ENCODE data around the gene RARS2. TPM values are rescaled to one million over a fixed set of nuclear protein-coding genes. Genes with fewer than 3 reads are reported as not detected.

RARS2 gene
- total RNA-seq, 6 donors from 2014 or later = 21.9 to 32.5 (median 23.7) TPM

DNA sequence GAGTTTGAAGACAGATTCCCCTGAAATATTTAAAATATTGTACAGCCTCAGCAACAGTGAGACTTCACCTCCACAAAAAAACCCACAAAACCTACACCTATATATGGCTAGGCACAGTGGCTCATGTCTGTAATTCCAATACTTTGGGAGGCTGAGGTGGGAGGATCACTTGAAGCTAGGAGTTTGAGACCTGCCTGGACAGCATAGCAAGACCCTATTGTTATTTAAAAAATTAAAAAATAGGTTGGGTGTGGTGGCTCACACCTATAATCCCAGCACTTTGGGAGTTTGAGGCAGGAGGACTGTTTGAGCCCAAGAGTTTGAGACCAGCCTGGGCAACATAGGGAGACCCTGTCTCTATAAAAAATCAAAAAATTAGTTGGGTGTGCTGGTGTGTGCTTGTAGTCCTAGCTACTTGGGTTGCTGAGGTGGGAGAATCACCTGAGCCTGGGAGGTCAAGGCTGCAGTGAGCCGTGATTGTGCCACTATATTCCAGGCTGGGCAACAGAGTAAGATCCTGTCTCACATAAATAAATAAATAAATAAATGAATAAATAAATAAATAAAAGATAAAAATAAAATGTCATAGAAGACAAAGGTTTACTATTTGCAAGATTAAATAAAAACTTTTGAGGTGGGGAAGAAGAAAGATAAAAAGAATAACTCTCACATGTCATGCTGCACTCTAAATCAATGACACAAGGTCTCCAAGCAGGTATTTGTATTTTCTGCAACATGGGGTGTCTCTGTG lies 51.1 kb downstream of the RARS2 start:
- 100% methylated on average over 1 of the region's 1 CpG for whole genome bisulfite sequencing, 2 donors
- Histone ChIP-seq H3K9me3 (no peaks in the 10 kb centered on the region), H3K4me3 (no peak overlapping the region), H3K4me1 (peaks cover 0 to 9% (median 0%) of the 10 kb centered on the region in 4 donors), H3K36me3 (peaks cover 0 to 39% (median 5%) of the 10 kb centered on the region in 4 donors), H3K27ac (no peak overlapping the region), H3K27me3 (no peaks in the 10 kb centered on the region)
- DNase-seq = no peak
- no peak for ATAC-seq (ENCODE audit: low FRiP score in 2 of 2)
- TF ChIP-seq, protein P1, sequence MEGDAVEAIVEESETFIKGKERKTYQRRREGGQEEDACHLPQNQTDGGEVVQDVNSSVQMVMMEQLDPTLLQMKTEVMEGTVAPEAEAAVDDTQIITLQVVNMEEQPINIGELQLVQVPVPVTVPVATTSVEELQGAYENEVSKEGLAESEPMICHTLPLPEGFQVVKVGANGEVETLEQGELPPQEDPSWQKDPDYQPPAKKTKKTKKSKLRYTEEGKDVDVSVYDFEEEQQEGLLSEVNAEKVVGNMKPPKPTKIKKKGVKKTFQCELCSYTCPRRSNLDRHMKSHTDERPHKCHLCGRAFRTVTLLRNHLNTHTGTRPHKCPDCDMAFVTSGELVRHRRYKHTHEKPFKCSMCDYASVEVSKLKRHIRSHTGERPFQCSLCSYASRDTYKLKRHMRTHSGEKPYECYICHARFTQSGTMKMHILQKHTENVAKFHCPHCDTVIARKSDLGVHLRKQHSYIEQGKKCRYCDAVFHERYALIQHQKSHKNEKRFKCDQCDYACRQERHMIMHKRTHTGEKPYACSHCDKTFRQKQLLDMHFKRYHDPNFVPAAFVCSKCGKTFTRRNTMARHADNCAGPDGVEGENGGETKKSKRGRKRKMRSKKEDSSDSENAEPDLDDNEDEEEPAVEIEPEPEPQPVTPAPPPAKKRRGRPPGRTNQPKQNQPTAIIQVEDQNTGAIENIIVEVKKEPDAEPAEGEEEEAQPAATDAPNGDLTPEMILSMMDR (IDR thresholded peaks at IDR 0.05) = no peak
- TF ChIP-seq EP300 (IDR thresholded peaks at IDR 0.05) (no peak), POLR2AphosphoS5 (IDR thresholded peaks at IDR 0.05) (no peak), POLR2A (IDR thresholded peaks at IDR 0.05) (no peak)

GRCh38 chr6:87534377-87535047 lies 55.3 kb downstream of the RARS2 start:
- TF ChIP-seq, protein P1 (IDR thresholded peaks at IDR 0.05) = no peak
- ATAC-seq (ENCODE audit: low FRiP score in 2 of 2) = no peak

DNA sequence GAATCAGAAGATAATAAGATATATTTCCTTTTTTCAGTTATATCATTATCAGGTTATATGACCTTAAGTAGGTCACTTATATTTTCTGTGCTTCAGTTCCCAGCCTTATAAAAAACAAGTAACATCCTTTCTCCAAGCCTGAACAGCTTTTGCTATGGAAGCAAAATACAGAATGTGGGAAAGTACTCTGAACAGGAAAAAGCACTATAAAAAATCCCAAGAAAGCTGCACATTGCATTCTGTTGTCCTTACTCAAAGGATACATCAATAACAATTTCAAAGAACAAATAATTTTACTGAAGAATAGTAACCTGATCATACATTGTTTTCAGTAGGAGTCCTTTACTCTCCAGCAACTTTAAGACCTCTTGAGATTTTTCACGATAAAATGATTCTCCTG lies 60.6 kb downstream of the RARS2 start:
- 98 to 100% methylated on average over 1 of the region's 1 CpG for WGBS, 2 donors
- Histone ChIP-seq H3K4me1 (no peaks in the 10 kb centered on the region), H3K27me3 (no peaks in the 10 kb centered on the region), H3K9me3 (no peaks in the 10 kb centered on the region), H3K36me3 (peaks cover 0 to 49% (median 12%) of the 10 kb centered on the region in 4 donors), H3K4me3 (no peak overlapping the region), H3K27ac (no peak overlapping the region)
- ATAC-seq (ENCODE audit: low FRiP score in 2 of 2) (no peak), DNase-seq (no peak)
- TF ChIP-seq POLR2AphosphoS5 (IDR thresholded peaks at IDR 0.05) (no peak), POLR2A (IDR thresholded peaks at IDR 0.05) (no peak), EP300 (IDR thresholded peaks at IDR 0.05) (no peak)
- TF ChIP-seq, protein P1 (IDR thresholded peaks at IDR 0.05) = no peak

More at GRCh38 chr6:87534377-87535047, 55.3 kb downstream of the RARS2 start:
- DNase-seq = no peak
- Histone ChIP-seq H3K27me3 (no peaks in the 10 kb centered on the region), H3K4me1 (no peaks in the 10 kb centered on the region), H3K4me3 (no peak overlapping the region), H3K36me3 (peaks cover 0 to 35% (median 7%) of the 10 kb centered on the region in 4 donors), H3K9me3 (no peaks in the 10 kb centered on the region), H3K27ac (no peak overlapping the region)
- 84 to 88% methylated on average over 2 of the region's 2 CpGs for WGBS, 2 donors

DNA sequence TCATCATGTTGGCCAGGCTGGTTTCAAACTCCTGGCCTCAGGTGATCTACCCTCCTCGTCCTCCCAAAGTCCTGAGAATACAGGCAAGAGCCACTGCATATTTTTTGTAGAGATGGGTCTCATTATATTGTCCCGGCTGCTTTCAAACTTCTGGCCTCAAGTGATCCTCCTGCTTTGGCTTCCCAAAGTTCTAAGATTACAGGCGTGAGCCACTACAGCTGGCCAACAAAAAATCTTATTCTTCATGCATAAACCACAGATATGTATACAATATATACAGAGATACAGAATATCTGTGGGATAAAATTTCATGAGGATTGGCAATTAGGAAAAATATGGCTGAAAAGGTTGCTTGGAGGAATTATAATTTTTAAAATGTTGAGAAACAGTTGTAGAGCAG lies 67.1 kb downstream of the RARS2 start:
- DNase-seq (no peak), ATAC-seq (ENCODE audit: low FRiP score in 2 of 2) (no peak)
- H3K4me3 ChIP-seq = no peak overlapping the region
- H3K9me3 ChIP-seq = no peaks in the 10 kb centered on the region
- TF ChIP-seq, protein P1 (IDR thresholded peaks at IDR 0.05) = no peak
- no peak for TF ChIP-seq EP300 (IDR thresholded peaks at IDR 0.05)
- no peak for TF ChIP-seq POLR2AphosphoS5 (IDR thresholded peaks at IDR 0.05)
- TF ChIP-seq POLR2A (IDR thresholded peaks at IDR 0.05) = no peak
- 79 to 96% methylated on average over 3 of the region's 3 CpGs for WGBS, 2 donors
- H3K36me3 ChIP-seq = peaks cover 3 to 64% (median 22%) of the 10 kb centered on the region in 4 donors
- H3K27ac ChIP-seq = no peak overlapping the region
- H3K27me3 ChIP-seq = no peaks in the 10 kb centered on the region
- H3K4me1 ChIP-seq = no peaks in the 10 kb centered on the region

Measured in upper lobe of left lung (tissue), 6 donors.